NCI-H1048 (cell line): ENCODE data around the gene ARRDC1.
A peak's percentile ranks its signal among the peaks of the same experiment; 100 is the strongest.
"Not testable (repeated sequence)": the region's sequence is repeated elsewhere in the genome, so short reads cannot be mapped to it uniquely, and the experiment has no call there.

ENCODE experiments used
- DNase-seq: peaks from one replicate; lab custom pipeline; 2025; lab: John Stamatoyannopoulos, UW

ARRDC1 gene

DNA sequence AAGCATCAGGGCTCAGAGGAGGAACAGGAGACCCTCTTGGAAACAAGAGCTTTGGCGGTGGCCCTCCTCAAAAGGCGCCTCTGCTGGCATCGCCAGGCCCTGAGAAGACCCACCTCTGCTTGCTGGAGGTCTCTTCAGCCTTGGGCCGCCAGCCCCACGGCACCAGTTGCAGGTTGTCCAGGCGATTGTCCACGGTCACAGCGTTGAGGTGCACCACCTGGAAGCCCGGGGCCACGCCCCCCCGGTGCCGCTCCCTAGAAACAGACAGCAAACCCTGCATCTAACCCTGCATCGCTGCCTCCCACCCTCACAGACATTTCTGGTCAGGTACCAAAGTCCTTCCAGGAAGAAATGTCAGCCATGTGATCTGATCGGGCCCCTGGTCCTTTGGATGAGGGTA is 18.6 kb upstream of the ARRDC1 start:
- no peak for DNase-seq

DNA sequence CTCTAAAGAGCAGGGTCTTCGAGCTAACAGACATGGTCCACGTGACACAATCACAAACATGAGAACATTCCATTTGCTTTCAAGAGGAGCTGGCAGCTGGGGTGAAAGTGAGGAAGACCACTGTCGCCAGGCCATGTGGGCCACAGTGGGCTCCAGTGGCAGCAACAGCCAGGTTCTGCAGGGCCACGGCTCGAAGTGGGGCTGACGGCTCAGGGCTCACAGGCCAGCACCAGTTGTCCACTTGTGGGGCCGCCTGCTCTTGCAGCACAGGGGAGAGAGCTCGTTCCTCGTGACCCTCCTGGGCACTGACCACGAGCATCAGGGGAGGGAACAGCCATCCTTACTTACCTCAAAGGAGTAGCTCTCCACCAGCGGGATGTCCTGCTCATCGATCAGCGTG is 17.2 kb upstream of the ARRDC1 start:
- DNase-seq = no peak

DNA sequence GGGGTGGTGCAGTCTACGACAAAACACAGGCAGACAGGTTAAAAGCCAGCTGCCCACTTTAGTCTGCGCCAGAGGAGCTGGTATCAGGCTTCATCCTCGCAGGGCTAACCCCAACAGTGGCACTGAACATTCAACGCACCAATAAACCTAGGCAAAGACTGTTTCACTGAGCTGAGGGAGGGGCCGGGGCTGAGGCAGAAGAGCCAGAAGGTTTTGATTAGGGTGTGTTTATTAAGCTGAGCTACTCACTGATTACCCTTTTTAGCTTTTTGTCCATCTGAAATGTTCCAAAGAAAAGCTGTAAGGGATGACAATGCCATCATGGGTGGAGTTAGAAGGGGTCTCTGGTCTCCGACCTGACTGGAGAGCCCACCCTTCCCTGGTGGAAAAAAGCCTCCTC is 16.6 kb upstream of the ARRDC1 start:
- DNase-seq = no peak

DNA sequence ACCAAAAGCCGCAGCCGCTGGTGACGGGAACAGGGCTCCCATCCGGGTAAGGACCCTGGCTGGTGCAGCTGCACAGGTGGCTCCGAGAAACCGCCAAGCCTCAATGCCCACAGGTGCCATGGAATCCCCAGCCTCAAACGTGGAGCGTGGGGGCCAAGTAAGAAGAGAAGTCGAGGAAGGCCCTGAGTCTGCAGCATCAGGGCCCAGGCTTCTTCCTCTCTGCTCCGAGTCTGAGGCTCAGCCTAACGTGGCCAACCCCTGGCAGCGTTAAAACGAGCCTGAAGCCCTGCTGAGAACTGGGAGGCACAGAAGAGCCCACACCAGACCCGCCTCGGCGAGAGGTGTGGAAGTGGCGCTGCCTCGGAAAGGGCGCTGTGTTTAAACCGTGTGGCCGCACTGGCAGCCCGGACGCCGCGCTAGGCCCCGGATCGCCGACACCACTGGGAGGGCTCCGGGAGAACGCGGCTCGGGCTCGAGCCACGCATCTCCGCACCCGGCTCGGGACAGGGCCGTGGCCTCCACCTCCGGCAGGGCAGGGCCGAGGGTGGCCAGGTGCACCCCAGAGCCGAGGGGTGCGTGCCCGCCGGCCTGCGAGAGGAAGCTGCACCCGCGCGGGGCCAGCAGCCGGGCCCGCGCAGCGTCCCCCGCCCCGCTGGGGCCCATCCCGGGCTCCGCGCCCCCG is 15.9 kb upstream of the ARRDC1 start:
- no peak for DNase-seq

DNA sequence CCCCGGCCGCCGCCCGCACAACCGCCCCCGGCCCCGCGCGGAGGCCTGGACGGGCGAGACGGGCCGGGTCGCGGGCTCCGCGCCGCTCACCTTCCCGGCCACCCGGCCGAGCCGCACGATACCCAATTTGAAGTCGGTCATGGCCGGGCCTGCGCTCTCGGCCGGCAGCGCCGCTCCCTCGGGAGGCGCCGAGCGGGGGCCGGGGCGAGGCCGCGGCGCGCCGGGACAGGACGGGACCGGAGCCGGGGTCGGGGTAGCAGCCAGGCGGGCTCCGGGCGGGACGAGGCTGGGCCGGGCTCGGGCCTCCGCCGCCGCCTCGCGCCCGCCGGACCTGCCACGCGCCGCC is 15.4 kb upstream of the ARRDC1 start:
- DNase-seq = no peak

DNA sequence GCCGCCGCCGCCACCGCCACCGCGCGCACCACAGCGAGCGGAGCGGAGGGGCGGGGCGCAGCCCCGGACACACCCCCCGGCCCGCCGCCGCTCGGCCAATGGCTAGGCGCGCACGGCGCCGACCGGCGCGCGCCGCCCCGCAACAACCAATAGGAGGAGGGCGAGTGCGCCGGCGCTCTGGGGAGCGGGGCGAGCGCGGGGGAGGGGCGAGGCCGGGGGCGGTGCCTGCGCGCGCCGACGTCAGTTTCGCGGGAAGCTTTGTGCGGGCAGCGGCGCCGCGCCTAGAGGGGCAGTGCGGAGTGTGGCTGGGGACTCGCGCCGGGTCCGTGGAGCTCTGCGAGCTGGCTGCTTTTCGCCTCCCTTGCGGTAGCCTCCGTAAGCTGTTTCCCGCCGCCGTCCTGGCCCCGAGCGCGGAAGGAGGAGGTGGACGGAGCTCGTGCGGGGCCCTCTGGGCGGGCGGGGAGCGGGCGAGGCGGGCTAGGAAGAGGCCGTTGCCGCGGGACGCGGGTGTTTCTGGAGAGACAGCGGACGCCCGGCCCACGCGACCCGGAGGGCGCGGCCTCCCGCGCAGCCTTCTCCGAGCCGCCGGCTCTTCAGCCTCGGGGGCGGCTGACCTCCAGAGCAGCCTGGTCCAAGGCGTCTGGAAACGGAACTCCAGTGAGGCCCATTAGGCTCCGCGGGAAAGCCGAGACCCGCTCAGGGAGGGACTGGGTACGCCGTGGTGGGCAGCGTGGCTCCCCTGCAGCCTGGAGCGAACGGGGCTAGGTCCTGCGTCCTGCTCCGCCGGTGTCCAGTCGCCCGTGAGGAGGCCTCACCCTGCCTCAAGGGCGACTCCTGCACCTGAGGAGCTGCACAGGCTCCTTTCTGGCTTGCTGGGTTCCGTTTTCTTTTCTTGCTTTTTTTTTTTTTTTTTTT is 14.8 kb upstream of the ARRDC1 start, which contains the start of gene ZMYND19:
Gene ZMYND19 (minus strand): TSS at position 44 of the 915 bp plus-strand sequence. CDS start 249 bp downstream, outside the sequence.
- DNase-seq = peak; percentile 77

DNA sequence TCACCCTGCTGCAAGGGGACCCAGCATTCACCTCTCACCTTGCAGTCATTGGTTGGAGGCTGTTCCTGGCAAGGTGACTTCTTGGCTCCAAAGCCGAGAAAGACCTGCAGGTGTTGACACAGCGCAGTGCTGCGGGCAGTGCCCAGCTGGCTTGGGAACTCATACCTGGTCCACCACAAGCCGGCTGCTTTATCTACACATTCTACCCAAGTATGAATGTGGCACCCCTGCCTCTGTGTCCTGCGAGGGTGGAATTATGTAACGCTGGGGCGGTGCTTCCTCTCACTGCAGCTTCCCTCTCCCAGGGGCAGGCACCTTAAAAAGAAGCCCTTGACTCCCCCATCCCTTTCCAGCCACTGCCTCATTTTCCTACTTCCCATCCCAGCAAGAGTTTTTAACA is 12.7 kb upstream of the ARRDC1 start:
- no peak for DNase-seq

DNA sequence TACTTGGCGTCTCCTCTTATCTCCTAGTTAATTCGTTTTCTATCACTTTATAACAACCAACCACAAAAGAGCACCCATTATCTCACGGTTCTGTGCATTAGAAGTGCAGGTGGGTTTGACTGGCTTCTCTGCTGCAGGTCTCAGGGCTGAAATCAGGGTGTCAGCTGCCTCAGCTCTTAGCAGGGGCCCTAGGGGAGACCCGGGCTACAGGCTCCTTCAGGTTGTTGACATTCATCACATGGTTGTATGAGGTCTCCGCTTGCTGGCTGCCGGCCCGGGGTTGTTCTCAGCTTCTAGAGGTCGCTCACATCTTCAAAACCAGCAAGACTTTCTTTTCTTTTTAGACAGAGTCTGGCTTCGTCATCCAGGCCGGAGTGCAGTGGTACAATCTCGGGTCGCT is 12.3 kb upstream of the ARRDC1 start:
- no peak for DNase-seq

DNA sequence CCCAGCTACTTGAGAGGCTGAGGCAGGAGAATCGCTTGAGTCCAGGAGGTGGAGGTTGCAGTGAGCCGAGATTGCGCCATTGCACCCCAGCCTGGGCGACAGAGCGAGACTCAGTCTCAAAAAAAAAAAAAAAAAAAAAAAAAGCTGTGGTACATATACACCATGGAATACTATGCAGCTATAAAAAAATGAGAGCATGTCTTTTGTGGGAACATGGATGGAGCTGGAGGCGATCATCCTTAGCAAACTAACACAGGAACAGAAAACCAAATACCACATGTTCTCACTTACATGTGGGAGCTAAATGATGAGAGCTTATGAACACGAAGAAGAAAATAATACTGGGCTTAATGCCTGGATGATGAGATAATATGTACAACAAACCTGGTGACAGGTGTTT is 8.9 kb upstream of the ARRDC1 start:
- not testable (repeated sequence) for DNase-seq

DNA sequence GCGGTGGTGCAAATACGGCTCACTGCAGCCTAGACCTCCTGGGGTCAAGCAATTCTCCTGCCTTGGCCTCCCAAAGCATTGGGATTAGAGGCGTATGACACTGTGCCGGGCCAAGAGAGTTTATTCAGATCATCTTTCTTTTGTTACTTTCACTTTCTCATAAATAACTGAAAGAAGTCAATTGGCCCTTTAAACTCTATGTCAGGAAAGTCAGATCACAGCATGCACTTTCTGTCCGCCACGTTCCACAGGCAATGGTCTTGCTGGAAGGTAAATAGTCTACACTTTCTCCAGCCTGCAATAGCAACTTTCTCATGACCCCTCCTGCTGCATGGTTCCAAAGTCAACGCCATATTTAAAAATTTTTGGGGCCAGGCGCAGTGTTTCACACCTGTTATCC is 6.5 kb upstream of the ARRDC1 start:
- DNase-seq = no peak

DNA sequence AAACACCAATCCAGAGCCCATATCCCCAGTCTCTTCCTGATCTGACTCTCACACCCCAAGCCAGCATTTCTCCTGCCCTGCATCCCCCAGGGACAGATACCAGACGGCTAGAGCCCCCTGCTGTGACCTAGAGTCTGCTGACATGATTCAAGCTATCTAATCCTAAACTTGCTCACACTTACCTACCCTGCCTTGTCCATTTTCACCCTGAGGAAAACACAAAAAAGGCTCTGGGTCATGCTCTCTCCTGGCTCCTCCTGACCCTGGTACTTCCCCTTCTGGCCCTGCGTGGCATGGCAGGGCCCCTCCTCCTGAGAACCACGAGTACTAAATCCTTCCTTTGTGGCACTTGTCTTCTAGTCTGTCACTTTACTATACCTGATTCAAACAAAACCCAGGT is 2.8 kb upstream of the ARRDC1 start:
- no peak for DNase-seq

DNA sequence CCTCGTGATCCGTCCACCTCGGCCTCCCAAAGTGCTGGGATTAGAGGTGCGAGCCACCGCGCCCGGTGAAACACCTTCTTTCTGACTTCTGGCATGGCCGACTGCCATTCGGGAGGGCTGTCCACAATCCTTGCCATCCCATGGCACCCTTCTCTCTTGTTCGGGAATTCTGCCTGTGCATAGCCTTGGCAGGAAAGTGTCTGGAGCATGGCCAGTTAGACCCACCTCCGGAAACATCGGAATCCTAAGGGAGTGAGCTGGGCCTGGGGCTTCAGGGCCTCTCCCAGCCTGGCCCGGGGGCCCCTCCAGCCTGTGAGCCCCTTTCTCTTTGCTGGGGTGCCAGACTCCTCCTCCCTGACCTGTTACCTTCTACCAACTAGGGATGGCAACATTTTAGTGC is 1.6 kb upstream of the ARRDC1 start:
- no peak for DNase-seq

DNA sequence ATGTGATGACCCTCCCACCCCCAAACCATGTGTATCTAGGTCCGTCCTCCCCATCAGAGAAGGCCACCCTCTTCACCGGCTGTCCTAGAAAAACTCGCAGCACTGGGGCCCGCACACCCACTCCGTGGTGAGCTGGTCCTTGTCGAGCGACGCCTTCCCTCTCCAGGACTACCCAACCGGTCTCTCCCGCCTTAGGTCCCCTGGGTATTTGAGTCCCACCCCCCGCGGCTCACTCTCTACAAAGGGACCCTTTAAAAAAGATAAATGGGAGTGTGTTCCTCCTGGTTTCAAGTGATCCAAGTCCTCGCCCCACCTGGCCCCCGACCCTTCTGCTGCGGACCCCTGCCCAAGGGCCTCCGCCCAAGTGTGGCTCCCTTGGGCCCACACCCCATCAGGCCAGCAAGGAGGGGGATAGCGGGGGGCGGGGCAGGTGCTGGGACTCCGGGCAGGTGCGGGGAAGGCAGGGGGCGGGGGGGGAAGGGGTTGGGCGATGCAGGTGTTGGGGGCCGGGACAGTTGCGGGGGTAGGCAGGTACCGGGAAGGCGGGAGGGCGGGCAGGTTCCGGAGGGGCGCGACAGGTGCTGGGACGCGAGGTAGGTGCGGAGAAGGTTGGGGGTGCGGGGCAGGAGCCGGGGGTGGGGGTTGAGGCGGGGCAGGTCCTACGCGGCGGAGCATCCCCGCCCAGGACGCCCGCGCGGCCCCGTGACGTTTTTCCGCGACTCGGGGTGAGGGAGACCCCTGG is 970 bp upstream of the ARRDC1 start:
- DNase-seq = no peak

DNA sequence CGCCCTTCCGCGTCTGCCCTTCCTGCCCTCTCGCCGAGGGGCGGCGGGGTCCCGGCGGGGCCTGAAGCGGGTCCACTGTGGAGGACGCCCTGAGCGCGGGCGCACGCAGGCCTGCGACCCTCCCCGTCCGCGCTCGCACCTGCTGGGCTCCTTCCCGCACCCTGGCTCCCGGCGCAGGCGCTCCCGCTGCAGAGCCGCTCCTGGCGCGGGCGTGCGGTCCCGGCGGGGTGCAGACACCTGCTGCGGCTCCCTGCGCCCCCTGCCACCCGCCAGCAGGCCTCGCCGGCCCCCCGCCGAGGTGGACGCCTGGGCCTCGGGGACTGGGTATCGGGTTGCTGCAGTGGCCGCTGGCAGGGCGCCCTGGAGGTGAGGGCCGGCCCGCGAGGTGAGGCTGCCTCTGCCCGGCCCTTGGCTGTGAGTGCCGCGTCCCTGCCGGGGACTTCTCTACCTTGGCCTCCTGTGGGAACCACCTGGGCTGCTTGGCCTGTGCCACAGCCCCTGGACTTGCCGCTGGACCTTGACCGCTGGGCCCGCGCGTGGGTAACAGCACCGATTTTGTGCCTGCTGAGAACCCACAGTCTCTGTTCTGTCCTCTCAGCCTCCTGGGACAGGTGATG is 627 bp downstream of the ARRDC1 start:
- no peak for DNase-seq

DNA sequence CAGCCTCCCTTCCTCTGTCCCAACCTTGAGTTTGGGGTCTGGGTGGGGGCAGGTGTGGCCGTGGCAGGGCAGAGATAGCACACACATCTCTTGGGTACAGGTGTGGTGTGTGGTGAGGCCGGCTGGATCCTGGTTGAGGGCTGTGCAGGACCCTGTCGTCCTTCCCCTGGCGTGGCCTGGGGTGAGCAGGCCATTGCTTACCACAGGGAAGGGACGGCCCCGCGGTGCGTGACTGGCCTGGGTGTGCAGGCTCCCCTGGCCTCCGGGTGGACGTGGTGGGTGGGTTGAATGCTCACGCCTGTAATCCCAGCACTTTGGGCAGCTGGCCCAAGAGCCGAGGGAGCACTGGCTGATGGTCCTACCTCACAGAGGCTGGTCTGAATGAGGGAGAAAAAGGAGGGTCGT is 1.2 kb downstream of the ARRDC1 start:
- no peak for DNase-seq

DNA sequence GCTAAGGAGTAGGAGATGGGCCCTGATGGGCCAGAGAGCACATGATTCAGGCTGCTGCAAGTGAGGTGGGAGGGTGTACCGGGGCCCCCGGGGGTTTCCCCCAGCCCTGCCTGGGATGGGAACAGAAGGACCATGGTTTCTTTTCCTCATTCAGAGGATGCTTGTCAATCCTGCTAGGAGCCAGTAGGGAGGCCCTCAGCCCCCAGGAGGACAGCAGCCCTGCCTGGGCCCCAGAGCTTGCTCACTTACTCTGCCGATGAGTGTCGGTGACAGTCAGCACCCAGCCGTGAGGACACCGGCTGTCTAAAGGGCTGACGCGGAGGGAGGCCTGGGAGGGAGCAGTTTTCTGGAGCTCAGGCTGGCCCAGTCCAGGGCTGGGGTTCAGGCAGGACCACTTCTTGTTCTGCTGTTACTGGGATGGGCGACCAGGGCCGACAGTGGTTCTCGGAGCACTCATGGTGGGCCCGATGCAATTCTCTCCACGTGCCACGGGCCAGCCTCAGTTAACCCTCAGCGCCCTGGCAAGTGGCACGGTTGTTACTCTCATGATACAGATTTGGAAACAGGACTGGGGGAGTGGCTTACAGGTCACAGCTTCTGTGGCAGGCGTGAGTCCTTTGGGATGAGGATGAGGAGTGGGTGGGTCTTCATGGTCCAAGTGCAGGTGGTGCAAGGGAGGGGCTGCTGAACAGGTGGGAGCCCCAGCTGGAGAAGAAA is 1.8 kb downstream of the ARRDC1 start:
- DNase-seq = no peak

DNA sequence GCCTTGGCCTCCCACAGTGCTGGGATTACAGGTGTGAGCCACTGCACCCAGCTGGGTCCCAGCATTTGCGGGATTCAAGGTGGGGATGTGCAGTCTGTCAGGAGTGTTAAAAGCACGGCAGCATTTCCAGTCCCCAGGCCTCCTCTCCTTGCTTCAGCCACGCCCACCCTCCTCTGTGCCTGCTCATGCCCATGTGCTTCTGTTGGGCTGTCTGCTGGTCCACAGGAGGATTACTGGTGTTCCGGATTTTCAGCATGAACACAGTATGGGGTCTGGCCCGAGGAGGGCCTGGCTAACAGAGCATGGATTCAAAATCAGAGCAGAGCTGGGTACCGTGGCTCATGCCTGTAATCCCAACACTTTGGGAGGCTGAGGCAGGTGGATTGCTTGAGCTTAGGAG is 5.5 kb downstream of the ARRDC1 start:
- no peak for DNase-seq

DNA sequence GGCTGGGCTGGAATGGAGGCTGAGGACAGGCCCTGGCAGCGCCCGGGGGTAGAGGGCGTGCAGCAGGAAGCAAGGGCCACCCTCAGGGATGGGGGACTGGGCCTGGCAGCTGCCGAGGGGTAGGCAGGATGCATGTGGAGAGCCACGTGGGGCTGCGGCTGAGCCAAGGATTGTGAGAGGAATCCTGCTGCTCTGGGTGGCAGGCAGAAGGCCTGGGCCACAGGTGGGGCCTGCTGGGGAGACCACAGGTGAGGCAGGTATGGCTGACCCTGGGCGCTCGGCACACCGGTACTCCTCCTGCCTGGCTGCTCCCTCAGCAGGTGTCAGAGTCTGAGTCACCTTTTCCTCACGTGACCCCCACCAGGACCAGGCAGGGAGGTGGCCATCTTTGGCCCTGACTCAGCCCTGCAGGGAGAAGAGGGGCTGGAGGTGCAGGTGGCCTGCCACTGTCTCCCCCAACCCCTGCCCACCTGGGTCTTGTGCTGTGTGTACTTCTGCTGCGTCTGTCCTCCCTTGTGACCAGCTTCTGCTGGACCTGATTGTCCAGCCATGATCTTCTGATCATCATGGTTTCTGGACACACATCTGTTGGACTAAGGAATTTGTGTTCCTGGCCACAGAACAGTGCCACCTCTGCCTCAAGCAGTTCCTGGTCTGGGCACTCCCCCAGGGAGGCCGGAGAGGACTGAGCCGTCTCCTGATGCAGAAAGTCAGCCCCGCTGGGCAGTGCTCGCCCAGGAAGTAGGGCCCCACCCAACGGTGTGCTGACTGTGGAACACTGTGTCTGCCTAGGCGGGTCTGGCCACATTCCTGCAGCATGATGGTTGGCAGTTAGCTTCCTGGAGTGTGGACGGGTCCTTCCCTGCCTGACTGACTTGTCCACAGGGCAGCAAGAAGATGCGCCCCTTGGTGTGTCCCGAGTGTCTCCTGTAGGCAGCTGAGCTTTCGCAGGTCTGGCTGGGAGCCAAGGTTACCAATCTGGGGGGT is 6.4 kb downstream of the ARRDC1 start:
- no peak for DNase-seq

DNA sequence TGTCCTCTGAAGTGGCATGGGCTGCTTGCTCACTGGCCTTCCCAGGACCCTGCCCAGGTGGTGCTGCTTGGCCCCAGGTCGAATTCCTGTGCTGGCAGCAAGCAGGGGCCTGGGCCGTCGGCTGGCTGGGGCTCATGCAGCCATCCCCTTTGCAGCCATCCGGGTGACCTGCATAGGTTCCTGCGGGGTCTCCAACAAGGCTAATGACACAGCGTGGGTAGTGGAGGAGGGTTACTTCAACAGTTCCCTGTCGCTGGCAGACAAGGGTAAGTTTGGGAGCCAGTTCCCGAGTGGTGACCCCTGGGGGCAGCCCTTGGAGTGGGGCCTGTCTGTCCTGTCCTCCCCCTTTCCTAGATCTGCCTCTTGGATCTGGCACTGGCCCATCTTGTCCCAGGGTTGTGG is 7.3 kb downstream of the ARRDC1 start:
- no peak for DNase-seq

DNA sequence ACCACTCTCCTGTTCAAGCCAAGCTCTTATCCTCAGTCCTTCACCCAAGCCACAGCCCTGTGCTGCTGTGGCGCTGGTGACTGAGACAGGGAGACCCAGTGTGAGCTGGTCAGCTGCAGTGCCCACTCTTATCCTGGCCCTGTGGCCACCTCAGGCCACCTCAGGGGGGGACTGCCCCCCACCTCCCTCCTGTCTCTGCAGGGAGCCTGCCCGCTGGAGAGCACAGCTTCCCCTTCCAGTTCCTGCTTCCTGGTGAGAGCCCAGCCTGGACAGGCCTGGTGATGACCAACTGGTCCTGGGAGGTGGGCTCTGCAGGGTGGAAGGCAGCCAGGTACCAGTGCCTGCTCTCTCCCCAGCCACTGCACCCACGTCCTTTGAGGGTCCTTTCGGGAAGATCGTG is 7.8 kb downstream of the ARRDC1 start:
- no peak for DNase-seq
